Putamen (tissue), 1 donor: ENCODE results near the gene MSH2.
"Not testable (repeated sequence)": the region's sequence is repeated elsewhere in the genome, so short reads cannot be mapped to it uniquely, and the experiment has no call there.

Experiments used
- DNase-seq: peaks from one replicate; pipeline ENCODE4 v3.0.0-alpha.2; 2016; ENCODE audit warnings: low spot score

The MSH2 gene

DNA sequence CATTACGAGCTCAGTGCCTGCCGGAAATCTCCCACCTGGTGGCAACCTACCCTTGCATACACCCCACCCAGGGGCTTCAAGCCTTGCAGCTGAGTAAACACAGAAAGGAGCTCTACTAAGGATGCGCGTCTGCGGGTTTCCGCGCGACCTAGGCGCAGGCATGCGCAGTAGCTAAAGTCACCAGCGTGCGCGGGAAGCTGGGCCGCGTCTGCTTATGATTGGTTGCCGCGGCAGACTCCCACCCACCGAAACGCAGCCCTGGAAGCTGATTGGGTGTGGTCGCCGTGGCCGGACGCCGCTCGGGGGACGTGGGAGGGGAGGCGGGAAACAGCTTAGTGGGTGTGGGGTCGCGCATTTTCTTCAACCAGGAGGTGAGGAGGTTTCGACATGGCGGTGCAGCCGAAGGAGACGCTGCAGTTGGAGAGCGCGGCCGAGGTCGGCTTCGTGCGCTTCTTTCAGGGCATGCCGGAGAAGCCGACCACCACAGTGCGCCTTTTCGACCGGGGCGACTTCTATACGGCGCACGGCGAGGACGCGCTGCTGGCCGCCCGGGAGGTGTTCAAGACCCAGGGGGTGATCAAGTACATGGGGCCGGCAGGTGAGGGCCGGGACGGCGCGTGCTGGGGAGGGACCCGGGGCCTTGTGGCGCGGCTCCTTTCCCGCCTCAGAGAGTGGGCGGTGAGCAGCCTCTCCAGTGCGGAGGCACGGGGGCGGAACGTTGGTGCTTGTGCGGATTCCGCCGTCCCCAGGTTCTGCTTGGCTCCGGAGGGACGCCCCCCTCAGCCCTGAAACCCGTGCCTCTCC is at the start of gene MSH2:
MSH2 (plus strand) TSS at position 352 of the 804 bp plus-strand sequence; CDS start at position 388, 36 bp downstream.
- DNase-seq: peak; percentile 91

DNA sequence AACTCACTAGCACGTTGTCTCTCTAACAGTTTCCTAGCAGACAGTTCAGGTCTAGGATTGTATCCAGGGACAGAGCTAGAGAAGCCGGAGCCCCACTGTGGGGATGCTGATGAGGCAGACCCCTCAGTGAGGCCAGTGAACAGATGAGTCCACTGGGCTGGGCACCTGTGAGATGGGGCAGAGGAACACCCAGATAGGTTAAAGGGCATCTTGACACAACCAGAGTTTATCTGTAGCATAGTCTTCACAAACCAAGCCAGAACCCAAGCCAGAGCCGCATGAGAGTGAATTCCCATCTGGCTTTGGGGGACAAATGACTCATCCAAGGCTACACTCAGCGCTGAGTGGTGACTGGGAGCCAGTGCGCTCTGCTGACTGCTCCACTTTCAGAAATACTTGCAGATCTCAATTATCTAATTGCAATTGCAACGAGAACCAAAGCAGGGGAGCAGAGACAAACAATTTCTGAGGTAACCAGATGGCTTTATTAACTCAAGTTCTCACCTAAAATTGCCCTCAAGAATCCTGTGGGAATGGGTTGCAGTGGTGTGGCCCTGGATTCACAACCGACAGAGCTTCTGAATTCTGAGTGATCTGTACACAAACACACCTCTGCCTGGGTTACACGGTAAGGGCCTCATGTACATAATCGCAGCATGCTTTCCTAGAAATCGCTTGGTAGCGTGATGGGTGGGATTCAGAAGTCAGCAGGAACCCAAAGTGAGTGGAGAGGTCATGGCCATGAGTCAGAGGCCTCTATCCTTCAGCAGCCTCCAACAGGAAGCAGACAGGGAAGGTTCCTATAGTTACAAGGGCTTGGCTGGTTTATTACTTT is 48.7 kb upstream of the MSH2 start:
- DNase-seq: no peak

DNA sequence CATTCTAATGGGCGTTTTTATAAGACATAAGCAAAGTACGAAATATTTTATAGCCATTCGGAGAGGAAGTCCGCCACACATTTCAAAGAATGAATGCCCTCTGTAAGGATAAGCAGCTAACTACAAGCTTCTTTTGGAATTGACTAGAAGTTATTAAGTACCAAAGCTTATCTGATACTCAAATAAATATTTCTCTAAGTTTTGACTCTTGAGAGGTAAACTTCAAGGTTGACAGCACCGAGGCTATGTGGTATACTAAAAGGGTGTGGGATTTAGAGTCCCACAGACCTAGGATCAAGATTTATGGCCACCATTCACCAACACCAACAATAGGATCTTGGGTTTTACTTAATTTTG is 48.1 kb upstream of the MSH2 start:
- DNase-seq: no peak

DNA sequence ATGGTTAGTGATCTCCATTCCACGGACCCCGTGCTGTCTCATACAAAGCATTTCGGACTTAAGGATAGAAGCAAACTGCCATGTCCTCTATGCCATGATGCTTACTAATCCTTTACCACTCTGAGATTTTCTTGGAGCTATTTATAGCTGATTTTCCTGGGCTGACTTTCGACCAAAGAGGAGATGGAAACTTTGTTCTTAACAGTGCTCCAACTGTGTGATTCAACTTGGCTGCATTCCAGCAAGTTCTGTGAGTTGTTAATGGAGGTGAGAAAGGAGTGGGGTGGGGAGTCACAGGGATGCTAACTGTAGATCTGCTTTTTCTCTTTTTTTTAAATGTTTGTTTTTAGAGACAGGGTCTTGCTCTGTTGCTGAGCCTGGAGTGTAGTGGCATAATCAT is 45.5 kb upstream of the MSH2 start:
- DNase-seq: no peak

DNA sequence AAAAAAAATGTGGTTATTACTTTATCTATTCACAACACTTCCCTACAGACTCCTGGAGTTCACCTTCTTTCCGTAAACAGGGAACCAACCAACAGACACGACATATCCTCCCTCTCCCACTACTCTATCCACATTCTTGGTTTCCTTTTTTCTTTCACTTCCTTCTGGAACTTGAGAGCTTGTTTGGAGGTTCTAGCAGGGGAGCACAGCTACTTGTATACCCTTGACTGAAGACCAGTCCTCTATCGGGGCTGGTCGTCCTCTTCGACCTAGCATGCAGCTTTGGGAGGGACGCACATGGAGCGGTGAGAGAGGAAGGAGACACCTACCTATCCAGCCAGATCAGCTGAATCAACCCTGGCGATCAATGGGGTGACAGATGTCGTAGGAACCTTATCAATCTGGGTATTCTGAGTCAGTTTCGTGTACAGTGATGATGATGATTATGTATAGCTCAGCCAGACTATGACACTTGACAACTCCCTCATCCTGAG is 43.5 kb upstream of the MSH2 start:
- no peak for DNase-seq

DNA sequence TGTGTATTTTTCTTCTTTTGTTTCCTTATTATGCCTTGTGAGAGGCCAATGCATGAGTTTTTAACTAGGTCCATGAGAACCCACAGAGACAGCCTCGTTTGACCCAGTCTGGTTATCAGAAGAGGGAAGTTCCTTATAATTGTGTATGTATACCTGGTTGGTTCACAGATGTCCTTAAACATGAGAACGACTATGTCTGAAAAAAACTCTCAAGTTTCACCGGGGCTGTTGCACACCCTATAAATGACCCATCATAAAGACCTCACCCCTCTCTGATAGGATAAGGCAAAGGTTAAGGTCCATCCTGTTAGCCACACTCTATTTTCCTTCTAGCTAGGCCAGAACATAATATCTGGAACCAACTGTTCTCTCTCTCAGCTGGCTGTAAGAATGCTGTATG is 42.7 kb upstream of the MSH2 start:
- no peak for DNase-seq

DNA sequence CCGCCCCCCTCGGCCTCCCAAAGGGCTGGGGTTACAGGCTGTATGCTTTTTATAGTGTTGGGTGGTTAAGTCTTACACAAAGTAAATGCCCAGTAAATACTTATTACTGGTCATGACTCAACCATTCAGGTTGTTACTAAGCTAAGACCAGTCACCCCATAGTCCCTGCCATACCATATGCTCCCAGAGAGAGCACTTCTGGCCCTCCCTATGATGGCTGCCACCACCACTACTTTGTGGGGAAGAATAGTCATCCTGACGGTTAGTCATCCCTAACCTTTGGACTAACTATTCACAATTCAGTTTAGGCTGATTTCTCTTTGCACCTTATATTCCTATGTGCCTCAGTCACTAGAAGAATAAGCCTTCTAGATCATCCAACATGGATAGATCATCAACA is 42.0 kb upstream of the MSH2 start:
- DNase-seq: no peak

DNA sequence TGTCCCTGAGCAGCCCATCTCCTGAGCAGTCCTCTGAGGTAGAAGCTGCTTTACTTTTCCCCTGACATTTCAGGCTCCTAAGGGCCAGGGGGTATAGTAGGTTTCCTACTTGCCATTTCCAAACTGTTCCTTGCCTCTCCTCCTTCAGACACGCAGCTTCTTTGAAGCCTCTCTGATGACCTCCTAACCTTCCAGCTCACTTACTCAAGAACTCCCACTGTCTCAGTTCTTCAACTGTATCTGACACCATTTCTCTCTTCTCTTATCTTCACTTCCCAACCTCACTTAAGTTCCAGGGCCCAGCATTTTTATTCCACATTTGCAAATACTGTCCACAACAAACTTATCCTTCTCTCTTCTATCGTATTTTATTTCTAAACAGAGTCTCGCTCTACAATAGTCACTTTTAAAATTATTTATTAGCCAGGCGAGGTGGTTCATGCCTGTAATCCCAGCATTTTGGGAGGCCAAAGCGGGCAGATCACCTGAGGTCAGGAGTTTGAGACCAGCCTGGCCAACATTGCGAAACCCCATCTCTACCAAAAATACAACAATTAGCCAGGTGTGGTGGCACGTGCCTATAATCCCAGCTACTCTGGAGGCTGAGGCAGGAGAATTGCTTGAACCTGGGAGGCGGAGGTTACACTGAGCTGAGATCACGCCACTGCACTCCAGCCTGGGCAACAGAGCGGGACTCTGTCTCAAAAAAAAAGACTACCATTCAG is 41.3 kb upstream of the MSH2 start:
- DNase-seq: not testable (repeated sequence)

DNA sequence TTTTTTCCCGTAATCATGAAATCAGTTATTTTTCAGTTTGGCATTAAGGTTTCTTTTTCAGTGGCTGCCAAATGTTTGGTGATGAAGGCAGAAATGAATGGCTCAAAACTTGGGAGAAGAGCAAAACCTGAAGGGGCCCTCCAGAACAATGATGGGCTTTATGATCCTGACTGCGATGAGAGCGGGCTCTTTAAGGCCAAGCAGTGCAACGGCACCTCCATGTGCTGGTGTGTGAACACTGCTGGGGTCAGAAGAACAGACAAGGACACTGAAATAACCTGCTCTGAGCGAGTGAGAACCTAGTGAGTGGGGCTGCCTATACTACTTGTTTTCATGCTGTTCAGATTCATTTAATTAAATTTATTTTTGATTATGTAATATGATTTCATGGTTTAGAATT is 29.2 kb upstream of the MSH2 start:
- DNase-seq: no peak

DNA sequence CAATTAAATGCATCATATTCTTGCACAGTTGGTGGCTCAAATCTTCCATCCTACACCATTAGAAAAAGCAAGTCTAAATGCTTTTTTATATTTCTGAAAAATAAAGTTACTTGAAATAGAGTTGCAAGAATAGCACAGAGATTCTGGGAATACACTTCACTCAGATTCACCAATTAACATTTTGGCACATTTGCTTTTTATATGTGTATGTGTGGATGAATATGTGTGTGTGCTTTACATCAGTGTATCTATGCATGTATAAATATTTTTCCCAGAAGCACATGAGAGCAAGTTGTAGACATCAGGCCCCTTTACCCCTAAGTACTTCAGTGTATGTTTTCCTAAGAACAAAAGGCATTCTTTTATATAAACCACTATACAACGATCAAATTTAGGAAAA is 27.6 kb upstream of the MSH2 start:
- no peak for DNase-seq

DNA sequence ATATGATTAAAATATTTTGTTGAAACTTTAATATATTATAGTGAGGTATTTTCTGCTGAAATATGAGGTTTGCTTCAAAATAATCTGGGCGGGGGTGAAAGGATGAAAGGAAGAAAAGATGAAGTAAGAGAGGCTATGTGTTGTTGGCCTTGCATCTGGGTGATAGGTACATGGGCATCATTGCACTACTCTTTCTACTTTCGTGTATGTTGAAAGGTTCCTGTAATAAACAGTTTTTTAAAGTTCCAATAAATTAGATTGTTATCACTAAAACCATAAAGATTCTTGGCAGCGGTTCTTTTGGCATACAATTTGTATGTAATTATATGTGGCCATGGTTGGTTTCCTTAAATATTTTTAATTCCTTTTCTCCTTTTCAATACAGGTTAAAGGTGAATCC is 23.6 kb upstream of the MSH2 start:
- DNase-seq: no peak

DNA sequence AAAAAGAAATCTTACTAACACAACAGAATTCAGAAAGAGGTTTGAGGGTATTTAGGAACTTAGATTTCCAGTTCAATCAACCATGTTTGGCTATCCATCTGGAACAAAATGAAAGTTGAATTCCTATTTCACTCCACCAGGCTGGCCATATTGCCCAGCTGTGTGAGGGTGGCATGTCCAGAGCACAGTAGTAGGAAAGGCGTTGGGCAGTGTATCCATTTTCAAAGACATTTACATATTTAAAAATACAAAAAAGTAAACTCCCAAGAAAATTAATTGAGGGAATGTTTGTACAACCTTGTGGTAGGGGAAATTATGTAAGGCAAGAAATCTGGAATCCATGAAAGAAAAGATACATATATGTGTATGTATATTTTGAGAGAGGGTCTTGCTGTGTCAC is 21.5 kb upstream of the MSH2 start:
- no peak for DNase-seq

DNA sequence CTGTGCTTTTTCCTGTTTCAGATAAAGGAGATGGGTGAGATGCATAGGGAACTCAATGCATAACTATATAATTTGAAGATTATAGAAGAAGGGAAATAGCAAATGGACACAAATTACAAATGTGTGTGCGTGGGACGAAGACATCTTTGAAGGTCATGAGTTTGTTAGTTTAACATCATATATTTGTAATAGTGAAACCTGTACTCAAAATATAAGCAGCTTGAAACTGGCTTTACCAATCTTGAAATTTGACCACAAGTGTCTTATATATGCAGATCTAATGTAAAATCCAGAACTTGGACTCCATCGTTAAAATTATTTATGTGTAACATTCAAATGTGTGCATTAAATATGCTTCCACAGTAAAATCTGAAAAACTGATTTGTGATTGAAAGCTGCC is 16.4 kb upstream of the MSH2 start:
- no peak for DNase-seq

DNA sequence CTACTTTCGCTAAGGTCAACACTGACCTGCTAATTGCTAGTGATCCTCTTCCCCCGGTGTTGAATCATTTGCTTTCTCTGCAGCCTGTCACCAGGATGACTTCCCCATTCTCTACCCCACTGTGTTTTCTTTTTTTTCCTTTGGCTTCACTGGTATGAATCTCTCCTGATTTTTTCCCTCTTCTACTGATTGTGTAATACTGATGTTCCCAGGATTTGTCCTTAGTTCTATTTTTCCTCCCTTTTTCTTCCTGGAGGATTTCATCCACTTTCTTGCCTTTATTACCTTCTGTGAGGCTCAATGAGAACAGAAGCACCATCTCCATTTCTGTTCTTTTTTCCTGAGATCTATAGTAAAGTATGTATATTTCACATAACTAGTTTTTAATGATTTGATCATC is 14.1 kb upstream of the MSH2 start:
- no peak for DNase-seq

DNA sequence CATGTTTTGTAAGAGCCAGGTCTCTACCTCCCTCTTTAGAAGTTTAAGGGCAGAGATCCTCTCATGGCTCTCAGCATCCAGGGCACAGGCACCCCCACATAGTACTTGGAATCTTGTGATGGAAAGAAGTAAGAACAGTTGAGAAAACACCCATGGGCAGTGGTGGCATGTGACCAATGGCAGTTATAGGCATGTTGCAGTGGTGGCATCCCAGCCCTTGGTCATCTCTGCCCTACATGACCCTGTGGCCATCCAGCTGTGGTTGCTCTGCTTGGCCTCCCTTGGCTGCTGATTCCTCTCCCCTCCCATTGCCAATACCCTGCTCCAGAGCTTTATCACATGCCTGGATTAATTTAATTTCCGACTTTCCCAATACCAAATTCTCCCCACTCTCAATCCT is 13.3 kb upstream of the MSH2 start:
- DNase-seq: no peak

DNA sequence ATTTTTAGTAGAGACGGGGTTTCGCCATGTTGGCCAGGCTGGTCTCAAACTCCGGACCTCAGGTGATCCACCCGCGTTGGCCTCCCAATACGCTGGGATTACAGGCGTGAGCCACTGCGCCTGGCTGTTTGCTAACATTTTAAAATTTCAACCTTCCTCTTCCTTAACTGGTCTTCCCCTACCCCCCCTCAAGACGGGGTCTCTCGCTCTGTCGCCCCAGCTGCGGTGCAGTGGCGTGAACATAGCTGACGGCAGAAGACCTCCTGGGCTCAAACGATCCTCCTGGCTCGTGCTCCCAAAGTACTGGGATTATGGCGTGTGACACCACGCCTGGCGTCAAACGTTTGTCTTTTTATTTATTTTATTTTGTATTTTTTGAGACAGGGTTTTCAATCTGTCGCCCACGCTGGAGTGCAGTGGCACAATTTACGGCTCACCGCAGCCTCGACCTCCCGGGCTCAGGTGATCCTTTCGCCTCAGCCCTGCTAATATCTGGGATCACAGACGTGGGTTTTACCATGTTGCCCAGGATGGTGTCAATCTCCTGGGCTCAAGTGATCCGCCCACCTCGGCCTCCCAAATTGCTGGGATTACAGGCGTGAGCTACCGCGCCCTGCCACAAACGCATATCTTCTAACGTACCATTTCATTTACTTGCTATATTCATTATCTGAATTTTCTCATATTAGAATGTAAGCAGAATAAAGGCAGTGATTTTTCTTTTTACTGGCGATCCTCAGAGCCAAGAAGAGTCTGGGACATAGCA is 984 bp upstream of the MSH2 start:
- DNase-seq: no peak

DNA sequence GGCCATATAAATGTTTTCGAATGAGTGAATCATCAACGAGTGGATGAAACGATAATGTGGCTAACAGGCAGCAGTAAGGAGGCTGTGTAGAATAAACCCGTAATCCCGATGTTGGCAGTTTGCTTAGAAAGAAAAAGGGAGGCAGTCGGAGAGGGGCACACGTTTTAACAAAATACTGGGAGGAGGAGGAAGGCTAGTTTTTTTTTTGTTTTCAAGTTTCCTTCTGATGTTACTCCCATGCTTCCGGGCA is 476 bp upstream of the MSH2 start:
- no peak for DNase-seq

DNA sequence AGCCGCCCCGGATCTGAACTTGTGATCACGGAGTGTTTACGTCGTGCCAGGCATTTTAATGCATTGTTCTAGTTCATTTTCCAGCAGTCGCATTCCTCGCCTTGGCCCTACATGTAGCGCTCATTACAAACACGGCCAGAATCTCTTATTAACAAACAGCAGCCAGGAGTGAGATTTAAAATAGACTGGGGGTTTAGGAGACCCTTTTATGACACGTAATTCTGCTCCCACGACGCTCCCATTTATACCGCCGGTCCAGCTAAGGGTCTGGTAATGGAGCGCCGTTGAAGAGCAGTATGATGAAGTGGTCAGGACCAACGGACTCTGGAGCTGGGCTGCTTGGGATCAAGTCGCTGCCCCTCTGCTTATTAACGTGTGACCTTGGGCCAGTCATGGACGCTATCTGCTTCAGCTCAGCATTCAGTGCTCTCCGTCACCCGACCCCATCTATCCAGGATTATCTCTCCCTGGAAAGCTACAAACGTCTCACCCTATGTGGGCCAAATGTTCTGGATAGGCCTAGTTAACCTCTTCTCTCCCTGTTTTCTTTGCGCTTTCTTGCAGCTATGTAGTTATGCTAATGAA is 745 bp downstream of the MSH2 start:
- no peak for DNase-seq

DNA sequence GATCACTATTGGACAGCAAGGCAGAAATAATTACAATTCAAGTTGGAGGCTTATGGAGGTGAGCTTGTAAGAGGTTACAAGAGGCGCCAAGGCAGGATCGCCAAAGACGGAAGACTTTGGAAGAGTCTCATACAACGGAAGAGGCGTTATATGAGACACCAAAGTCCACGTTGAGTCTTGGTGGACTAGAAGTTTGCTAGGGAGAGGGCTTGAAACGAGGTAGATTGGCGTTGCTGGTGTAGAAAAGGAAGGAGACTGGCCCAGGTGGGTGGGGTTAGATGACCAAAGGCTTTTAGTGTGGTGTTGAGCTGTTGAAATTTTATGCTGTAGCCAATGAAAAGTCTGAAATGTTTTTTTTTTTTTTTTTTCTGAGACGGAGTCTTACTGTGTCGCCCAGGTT is 1.4 kb downstream of the MSH2 start:
- DNase-seq: no peak

DNA sequence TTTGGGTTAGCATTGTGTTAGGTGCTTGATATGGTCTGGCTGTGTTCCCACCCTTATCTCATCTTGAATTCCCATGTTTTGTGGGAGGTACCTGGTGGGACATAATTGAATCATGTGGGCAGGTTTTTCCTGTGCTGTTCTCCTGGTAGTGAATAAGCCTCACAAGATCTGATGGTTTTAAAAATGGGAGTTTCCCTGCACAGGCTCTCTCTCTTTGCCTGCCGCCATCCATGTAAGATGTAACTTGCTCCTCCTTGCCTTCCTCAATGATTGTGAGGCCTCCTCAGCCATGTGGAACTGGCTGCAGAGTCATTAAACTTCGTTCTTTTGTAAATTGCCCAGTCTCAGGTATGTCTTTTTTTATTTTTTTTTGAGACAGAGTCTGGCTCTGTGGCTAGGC is 2.8 kb downstream of the MSH2 start:
- DNase-seq: no peak

DNA sequence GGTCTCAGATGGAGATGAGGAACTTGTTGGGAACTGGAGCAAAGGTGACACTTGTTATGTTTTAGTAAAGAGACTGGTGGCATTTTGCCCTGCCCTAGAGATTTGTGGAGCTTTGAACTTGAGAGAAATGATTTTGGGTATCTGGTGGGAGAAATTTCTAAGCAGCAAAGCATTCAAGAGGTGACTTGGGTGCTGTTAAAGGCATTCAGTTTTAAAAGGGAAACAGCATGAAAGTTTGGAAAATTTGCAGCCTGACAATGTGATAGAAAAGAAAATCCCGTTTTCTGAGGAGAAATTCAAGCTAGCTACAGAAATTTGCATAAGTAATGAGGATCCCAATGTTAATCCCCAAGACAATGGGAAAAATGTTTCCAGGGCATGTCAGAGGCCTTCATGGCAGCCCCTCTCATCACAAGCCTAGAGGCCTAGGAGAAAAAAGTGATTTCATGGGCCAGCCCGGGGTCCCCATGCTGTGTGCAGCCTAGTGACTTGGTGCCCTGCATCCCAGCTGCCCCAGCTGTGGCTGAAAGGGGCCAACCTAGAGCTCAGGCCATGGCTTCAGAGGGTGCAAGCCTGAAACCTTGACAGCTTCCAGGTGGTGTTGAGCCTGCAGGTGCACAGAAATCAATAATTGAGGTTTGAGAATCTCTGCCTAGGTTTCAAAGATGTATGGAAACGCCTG is 3.8 kb downstream of the MSH2 start:
- not testable (repeated sequence) for DNase-seq
